Activated CD8-positive, alpha-beta memory T cell treated with anti-CD3 and anti-CD28 coated beads, Interleukin-2, amount 50 U/mL, for 1 hour (primary cell): ENCODE measurements around the gene PRKAR1B.

ENCODE experiments used
- DNase-seq: peaks from one replicate; pipeline ENCODE4 v3.0.0-alpha.2; 2020; ENCODE audit errors: extremely low read depth

Gene PRKAR1B

DNA sequence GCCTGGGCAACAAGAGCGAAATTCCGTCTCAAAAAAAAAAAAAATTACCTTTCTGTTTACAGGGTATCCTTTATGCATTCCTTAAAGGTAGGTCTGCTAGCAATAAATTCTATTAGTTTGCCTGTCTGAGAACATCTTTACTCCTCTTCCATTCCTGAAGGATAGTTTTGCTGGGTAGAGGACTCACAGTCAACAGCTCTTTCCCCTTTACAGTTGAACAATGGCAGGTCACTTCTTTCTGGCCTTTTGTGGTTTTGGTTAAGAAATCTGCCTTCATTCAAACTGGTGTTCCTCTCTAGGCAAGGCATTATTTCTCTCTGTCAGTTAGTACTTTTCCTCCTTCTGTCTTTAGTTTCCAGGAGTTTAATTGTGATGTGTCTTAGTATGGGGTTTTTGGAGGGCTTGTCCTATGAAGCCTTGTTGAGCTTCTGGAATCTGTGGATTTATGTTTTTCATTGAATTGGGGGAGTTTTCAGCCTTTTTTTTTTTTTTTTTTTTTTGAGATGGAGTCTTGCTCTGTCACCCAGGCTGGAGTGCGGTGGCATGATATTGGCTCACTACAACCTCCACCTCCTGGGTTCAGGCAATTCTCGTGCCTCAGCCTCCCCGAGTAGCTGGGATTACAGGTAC is 5.3 kb downstream of the PRKAR1B start:
- DNase-seq: no peak

DNA sequence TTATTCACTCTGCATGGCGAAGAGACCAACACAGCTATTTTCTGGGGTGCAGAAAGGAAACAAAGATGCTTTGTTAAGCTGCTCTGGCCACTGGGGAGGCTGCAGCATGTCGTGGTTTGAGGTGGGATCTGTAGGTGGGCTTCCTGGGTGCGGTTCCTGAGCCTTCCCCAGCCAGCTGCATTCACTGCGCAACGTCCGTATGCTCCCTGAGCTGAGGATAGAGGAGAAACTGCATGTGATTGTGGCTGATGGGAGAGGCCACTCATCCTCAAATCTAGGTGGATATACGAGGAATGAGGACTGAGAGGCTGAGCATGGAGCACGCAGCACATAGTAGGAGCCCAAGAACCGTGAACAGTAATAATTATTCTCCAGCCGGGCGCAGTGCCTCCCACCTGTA is 10.4 kb downstream of the PRKAR1B start:
- no peak for DNase-seq

DNA sequence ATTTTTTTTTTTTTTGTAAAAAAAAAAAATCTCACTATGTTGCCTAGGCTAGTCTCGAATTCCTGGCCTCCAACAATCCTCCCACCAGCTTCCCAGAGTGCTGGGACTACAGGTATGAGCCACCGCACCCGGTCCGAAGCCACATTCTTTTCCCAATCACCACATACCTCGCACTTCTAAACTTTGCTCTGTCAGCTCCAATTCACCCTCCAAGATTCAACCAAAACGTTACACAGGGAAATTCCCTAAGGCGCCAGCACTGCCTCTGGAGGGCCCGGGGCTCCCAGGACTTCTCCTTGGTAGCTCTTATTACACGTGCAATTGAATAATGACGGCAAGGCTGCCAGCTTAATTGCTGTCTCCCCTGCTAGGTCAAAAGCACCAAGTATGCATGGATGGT is 10.9 kb downstream of the PRKAR1B start:
- no peak for DNase-seq

DNA sequence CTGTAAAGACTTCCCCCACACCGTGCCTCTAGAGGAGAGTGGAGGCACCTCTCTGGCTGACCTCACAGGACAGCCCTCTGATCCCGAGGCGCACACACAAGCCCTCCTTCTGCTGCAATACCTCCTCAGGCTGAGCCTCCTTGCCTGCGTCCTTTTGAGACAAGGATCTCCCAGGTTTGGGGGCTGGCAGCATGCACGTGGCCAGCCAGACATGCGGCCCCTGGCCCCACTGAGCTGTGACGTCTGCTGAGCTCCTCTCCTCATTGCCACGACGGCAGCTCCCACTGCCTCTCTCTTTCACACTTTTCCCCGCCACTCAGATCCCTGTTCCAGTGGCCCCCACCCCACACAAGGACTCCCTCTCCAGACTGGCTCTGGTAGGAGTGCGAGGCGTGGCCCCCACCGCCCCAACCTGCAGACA is 12.8 kb downstream of the PRKAR1B start:
- no peak for DNase-seq

GRCh38 chr7:713488-714230 is 13.4 kb downstream of the PRKAR1B start:
- no peak for DNase-seq

DNA sequence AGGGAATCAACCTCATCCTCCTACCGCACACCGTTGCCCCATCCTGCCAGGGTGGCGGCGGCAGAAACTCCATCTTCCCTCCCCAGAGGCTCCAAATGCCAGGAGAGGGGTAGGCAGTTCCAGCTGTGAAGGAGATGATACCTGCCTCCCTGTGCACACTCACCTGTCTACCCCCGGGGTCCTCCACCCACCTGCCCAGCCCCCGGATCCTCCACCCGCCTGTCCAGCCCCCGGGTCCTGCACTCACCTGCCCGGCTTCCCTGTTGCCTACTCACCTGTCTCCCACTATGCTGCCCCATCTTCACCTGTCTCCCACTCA is 14.0 kb downstream of the PRKAR1B start:
- no peak for DNase-seq

DNA sequence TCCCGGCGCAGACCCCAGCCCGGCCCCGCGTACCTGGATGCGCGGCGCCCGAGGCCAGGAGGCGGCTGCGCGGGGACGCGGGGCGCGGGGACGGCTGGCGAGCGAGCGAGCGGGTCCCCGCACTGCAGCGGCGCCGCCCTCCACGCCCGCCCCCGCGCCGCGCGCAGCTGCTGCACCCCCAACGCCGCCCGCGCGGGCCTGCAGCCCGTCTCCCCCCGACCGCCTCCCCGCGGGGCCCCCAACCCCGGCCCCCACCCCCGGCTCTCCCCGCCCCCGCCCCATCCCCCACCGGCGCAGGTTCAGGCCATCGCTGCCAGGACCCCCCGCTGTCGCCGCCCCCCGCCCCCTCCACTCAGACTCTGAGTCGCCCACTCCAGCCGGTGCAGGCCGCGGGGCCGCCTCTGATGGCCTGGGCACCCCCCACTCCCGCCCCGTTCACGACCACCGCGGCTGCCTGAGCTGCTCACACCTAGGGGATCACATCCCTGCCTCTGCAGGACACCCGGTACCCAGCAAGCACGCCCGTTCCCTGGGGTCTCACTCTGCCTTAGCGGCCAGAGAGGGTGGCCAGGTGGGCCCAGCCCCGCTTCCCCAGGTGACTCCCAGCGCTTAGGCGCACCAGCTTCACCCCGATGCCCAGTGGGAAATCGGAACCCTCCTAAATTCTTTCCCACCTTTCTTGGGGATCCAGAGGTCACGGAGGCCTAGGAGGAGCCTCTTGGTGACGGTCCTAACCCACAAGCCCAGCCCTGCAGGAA is 14.5 kb downstream of the PRKAR1B start:
- no peak for DNase-seq

GRCh38 chr7:711922-712380 is 15.1 kb downstream of the PRKAR1B start:
- DNase-seq: no peak

DNA sequence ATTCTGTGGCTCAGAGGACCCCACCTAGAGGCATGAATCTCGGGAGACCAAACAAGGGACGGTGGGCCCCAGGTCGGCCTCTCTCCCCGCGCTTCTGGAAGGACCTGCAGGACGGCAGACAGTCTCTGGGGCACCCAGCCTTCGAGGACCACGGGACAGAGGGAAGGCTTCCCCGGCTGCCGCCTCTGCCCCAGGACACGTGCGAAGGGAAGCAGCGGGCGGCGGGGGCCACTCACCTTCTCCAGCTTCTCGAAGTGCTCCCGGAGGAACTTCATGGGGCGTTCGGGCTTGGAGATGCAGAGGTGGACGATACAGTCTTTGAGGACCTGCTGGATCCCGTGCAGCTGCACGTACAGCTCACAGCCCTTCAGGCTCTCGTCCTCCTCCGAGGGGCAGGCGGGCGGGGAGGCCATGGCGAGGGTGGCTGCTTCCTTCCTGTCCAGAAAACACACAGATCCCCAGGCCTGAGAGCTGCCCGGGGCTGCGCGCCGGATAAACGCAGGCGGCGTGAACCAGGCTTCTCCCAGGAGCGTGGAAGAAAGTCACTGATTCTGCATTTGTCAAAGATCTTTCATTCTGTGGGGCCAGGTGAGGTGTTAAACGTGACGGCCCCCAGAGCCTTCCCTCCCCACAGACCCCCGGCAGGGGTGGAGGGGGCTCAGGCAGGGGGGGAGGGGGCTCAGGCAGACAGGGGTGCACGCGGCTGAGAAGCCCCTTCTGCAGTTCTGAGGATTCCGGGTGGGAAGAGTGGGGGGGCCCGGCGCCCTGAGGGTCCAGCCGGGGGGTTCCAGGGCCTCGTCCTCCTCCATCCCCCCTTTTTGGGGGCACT is 15.8 kb downstream of the PRKAR1B start:
- no peak for DNase-seq

- no peak for DNase-seq
Measured at GRCh38 chr7:710161-710560, 16.9 kb downstream of the PRKAR1B start.

GRCh38 chr7:707296-708000 is 19.6 kb downstream of the PRKAR1B start:
- DNase-seq: no peak

DNA sequence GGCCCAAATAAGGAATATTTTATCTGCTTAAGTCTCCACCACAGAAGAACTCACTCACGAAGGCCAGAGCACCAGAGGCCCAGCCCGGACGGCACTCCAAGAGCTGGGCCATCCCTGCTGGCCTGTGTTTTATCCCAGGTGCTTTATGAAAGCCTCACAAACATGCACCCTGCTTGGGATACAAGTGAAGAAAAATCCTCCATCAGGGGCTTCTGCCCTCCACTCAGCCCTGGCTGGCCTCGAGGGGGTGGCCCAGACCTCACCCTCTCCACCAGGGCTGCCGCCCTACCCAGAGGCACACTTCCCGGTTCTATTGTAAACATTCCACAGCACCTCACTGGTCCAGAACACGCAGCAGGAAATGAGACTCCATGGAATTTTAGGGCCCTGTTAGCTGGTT is 20.4 kb downstream of the PRKAR1B start:
- DNase-seq: no peak

DNA sequence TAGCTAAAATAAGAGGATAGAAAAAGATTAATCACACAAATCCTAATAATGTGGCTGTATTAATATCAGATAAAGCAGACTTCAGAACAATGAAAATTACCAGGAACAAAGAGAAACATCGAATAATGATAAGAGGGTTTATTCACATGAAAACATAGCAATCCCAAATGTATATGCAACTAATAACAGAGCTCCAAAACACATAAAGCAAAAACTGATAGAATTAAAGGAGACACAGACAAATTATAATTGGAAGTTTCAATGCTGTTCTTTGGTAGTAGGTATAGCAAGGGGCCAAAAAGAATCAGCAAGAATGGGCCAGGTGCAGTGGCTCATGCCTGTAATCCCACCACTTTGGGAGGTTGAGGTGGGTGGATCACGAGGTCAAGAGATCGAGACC is 24.0 kb downstream of the PRKAR1B start:
- no peak for DNase-seq

DNA sequence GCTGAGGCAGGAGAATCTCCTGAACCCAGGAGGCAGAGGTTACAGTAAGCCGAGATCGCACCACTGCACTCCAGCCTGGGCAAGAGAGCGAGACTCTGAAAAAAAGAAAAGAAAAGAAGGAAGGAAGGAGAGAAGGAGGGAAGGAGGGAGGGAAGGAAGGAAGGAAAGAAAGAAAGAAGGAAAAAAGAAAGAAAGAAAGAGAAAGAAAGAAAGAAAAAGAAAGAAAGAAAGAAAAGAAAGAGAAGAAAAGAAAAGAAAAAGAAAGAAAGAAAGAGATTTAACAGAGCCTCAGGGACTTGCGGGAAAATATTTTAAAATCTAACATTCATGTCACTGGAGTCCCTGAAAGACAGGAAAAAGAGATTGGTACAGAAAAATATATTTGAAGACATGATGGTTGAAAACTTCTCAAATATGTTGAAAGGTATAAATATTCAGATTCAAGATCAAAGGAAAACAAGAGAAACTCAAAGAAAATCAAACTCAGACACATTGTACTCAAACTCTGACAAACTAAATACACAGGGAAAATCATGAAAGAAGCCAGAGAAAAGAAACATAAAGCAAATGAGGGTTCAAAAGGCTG is 25.9 kb downstream of the PRKAR1B start:
- DNase-seq: no peak

- no peak for DNase-seq
Measured at GRCh38 chr7:699476-700170, 27.5 kb downstream of the PRKAR1B start.

DNA sequence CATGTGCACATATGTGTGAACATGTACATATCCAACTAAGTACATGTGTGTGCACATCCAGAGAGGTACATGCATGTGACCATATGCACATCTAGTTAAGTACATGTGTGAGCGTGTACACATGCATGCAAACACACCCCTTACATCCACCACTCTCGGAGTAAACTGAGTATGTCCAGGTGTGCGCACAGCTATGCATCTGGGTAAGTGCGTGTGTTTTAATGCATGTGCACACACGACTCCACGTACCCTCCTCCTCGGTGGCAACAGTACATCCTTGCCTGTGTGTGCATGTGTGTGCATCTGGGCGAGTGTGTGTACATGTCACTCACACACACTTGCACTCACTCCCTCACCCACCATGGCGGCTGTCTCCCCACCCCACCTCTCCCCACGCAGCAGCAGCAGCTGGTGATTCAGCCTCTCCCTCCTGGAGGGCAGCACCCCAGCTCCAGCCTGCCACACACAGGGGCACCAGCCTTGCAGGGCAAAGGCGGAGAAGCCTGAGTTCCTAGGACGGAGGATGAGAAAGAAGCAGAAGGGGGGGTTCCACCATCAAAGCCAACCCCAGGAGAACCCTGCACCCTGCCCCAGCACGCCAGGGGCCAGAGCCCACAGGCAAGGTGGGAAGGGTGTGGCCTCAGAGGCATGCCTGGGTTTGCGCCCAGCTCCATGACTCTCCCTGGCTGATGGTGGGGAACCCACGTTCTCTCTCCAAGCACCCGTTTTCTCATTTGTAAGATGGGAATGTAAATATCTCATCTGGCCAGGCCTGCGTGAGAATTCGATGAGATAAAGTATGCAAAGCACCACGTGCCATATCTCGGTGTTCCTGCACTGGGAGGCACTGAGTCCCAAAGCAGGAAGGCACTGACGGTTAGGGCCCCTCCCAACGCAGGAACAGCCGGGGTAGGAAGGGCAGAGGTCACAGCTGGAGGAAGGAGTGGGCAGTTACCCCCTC is 28.3 kb downstream of the PRKAR1B start:
- DNase-seq: no peak

DNA sequence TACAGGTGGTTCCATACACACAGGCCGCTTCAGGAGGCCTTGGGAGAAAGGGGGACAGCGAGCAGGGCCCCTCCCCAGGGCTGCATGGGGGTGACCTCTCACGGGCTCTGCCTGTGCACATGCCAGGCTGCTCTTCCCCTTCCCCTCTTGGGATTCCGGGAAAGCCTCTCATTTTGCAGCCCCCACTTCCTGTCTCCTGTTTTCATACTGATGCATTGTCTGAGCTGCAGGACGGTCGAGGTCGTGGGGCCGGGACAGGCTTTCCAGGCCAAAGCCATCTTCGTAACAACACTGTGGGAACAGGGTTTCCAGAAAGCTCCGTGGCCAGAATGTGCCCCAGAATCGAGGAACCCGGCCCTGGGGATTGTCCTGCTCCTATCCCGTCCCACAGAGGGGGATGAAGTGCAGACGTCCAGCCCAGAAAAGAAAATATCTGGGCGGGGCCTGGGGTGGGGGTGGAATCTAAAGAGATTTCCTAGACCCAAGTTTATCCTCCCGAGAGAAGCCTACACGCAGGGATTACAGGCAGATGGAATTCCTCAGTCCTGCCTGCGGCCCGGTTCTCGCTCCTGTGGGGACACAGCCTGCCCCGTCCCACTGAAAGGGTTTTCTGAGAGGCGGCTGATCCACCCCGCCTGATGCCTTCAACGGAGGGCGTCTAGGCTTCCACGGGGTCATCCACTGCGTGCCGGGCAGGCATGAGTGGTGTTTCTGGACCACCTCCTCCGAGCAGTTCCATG is 30.1 kb downstream of the PRKAR1B start:
- no peak for DNase-seq

- DNase-seq: no peak
Measured at GRCh38 chr7:696426-696811, 30.7 kb downstream of the PRKAR1B start.

DNA sequence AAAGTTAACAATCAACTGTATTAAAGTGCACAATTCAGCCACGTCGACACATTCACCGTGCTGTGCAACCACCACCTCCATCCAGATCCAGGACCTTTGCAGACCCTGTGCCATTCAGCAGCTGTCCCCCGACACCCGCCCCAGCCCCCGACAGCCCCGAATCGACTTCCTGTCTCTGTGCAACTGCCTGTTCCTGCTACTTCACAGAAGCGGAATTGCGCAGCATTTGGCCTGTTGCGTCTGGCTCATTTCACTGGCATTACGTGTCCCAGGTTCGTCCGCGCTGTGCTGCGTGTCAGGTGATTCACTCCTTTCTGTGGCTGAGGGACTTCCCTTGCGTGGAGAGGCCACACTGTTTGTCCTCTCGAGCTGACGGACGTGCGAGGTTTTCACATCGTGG is 33.8 kb downstream of the PRKAR1B start:
- DNase-seq: no peak
